HFF-Myc (cell line): ENCODE results near the gene SPIRE2.

Experiments used
- DNase-seq: peaks from one replicate; pipeline ENCODE4 v3.0.0-alpha.2; 2011; ENCODE audit warnings: low read depth; ENCODE audit errors: extremely low read depth
- H3K4me3 ChIP-seq: replicated peaks from 2 replicates; pipeline ENCODE4 v1.5.1; 2011; ENCODE audit warnings: low read depth, mild to moderate bottlenecking, control low read depth, low read length
- TF ChIP-seq, protein P1 (sequence below): IDR thresholded peaks from 2 replicates; pipeline ENCODE4 v1.5.1; 2012; ENCODE audit warnings: mild to moderate bottlenecking, low read depth, low read length, control low read depth; ENCODE audit errors: missing control alignments

The SPIRE2 gene

DNA sequence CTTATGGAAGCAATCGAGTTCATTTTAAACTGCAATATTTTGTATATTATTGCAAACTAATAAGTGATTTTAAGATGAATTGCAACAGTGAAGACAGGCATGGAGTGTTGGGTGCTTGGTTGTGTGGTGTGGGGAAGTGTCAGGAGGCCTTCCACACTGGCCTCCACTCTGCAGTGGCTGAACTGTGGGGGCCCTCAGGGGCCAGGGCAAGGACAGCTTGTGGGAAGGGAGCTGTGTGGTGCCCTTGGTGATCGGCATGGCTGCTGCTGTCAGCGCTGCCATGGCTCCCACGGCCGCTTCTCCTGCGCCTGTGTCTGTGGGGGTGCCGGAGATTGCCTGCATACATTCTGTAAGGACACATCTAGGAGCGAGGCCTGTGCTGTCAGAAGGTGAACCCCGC is 64.4 kb downstream of the SPIRE2 start:
- H3K4me3 ChIP-seq, result no peak overlapping the region
- DNase-seq, result no peak
- TF ChIP-seq, protein P1, sequence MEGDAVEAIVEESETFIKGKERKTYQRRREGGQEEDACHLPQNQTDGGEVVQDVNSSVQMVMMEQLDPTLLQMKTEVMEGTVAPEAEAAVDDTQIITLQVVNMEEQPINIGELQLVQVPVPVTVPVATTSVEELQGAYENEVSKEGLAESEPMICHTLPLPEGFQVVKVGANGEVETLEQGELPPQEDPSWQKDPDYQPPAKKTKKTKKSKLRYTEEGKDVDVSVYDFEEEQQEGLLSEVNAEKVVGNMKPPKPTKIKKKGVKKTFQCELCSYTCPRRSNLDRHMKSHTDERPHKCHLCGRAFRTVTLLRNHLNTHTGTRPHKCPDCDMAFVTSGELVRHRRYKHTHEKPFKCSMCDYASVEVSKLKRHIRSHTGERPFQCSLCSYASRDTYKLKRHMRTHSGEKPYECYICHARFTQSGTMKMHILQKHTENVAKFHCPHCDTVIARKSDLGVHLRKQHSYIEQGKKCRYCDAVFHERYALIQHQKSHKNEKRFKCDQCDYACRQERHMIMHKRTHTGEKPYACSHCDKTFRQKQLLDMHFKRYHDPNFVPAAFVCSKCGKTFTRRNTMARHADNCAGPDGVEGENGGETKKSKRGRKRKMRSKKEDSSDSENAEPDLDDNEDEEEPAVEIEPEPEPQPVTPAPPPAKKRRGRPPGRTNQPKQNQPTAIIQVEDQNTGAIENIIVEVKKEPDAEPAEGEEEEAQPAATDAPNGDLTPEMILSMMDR, result no peak

GRCh38 chr16:89893642-89894548 is 65.6 kb downstream of the SPIRE2 start:
- TF ChIP-seq, protein P1, result no peak
- DNase-seq, result no peak
- no peak overlapping the region for H3K4me3 ChIP-seq

- TF ChIP-seq, protein P1, result no peak
- no peak for DNase-seq
- no peak overlapping the region for H3K4me3 ChIP-seq
Measured at GRCh38 chr16:89895482-89896250, 67.4 kb downstream of the SPIRE2 start.

DNA sequence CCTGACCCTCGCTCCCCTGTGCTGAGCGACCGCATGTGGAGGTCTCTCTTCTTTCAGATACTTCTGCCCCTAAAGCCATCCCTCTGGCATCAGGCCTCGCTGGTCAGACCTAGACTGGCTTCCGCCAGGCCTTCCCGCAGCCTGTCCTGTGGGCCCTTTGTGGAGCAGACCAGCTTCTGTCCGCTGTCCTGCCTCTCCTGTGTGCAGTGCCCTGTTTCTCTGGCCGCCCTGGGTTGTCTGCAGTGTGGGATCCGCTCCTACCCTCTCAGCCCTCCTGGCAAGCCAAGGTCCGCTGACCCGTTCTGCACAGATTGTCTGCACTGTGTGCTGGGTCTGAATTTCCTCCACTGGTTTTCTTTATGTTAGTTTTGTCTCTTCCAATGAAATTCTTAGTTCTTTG is 68.9 kb downstream of the SPIRE2 start:
- DNase-seq, result no peak

GRCh38 chr16:89898201-89898967 is 70.1 kb downstream of the SPIRE2 start:
- DNase-seq, result no peak

More for the DNA sequence above, 68.9 kb downstream of the SPIRE2 start:
- H3K4me3 ChIP-seq, result no peak overlapping the region
- TF ChIP-seq, protein P1, result no peak

GRCh38 chr16:89899879-89900481 is 71.7 kb downstream of the SPIRE2 start:
- DNase-seq, result no peak
- TF ChIP-seq, protein P1, result no peak
- H3K4me3 ChIP-seq, result no peak overlapping the region

More at GRCh38 chr16:89898201-89898967, 70.1 kb downstream of the SPIRE2 start:
- TF ChIP-seq, protein P1, result no peak
- H3K4me3 ChIP-seq, result no peak overlapping the region
